HG03469 (cell line): ENCODE data around the gene BORCS5.
A peak's percentile ranks its signal among the peaks of the same experiment; 100 is the strongest.
"Not testable (repeated sequence)": the region's sequence is repeated elsewhere in the genome, so short reads cannot be mapped to it uniquely, and the experiment has no call there.

Experiments
- ATAC-seq: cut with Tn5 transposase; IDR thresholded peaks from one replicate; pipeline ENCODE4 v1.9.1; 2021; ENCODE audit warnings: mild to moderate bottlenecking, moderate library complexity, moderate number of reproducible peaks; ENCODE audit not compliant: unreplicated experiment

BORCS5 gene

GRCh38 chr12:12351468-12352185, 5.3 kb upstream of the BORCS5 start:
- ATAC-seq: not testable (repeated sequence)

- no peak for ATAC-seq
Measured at GRCh38 chr12:12353276-12353675, 3.6 kb upstream of the BORCS5 start.

- ATAC-seq: no peak
Measured at GRCh38 chr12:12353807-12354206, 3.1 kb upstream of the BORCS5 start.

GRCh38 chr12:12356467-12356895, 397 bp upstream of the BORCS5 start:
- no peak for ATAC-seq

GRCh38 chr12:12357719-12358461, 1.0 kb downstream of the BORCS5 start:
- no peak for ATAC-seq

GRCh38 chr12:12358528-12358927, 1.6 kb downstream of the BORCS5 start:
- ATAC-seq: no peak

GRCh38 chr12:12364787-12365445, 8.0 kb downstream of the BORCS5 start:
- ATAC-seq: no peak

GRCh38 chr12:12365446-12365802, 8.5 kb downstream of the BORCS5 start:
- no peak for ATAC-seq

- no peak for ATAC-seq
Measured at GRCh38 chr12:12365931-12366431, 9.1 kb downstream of the BORCS5 start.

GRCh38 chr12:12366701-12367481, 10.0 kb downstream of the BORCS5 start:
- ATAC-seq: no peak

- ATAC-seq: no peak
Measured at GRCh38 chr12:12367482-12367998, 10.7 kb downstream of the BORCS5 start.

GRCh38 chr12:12372946-12373722, 16.3 kb downstream of the BORCS5 start:
- ATAC-seq: no peak

GRCh38 chr12:12376646-12377448, 20.0 kb downstream of the BORCS5 start:
- ATAC-seq: peak; percentile 52

- ATAC-seq: no peak
Measured at GRCh38 chr12:12378616-12379015, 21.7 kb downstream of the BORCS5 start.

GRCh38 chr12:12379831-12380730, 23.2 kb downstream of the BORCS5 start:
- ATAC-seq: no peak

- ATAC-seq: no peak
Measured at GRCh38 chr12:12380949-12381593, 24.2 kb downstream of the BORCS5 start.

GRCh38 chr12:12381982-12382381, 25.1 kb downstream of the BORCS5 start:
- no peak for ATAC-seq
